Uterus (tissue), 2 donors: ENCODE measurements around the gene CLDN18.
A peak's percentile ranks its signal among the peaks of the same experiment; 100 is the strongest.

Source experiments
- CTCF ChIP-seq, 4 experiments: fragments of 200-600 bp in 2 of 4; fragments of 450-650 bp in 2 of 4; sonication (generic) in 2 of 4; IDR thresholded peaks; one replicate each; pipeline ENCODE4 v1.5.1; 2016 to 2019; ENCODE audit warnings: antibody characterized with exemption in 4 of 4, mild to moderate bottlenecking in 2 of 4, moderate library complexity in 1 of 4
- POLR2A ChIP-seq, 2 donors: fragments of 450-650 bp; IDR thresholded peaks; one replicate each; pipeline ENCODE4 v1.6.1; 2016; ENCODE audit warnings: antibody characterized with exemption in 2 of 2, mild to moderate bottlenecking in 1 of 2, moderate library complexity in 1 of 2

GRCh38 chr3:138068579-138069174, 58.7 kb downstream of the CLDN18 start:
- TF ChIP-seq CTCF (IDR thresholded peaks at IDR 0.05) = peak; percentile 94 to 97 (median 96)
- no peak for TF ChIP-seq POLR2A (IDR thresholded peaks at IDR 0.05)
